Measurements from ENCODE around the gene UBE2QL1.
A peak's percentile ranks its signal among the peaks of the same experiment; 100 is the strongest.

UBE2QL1 gene

DNA sequence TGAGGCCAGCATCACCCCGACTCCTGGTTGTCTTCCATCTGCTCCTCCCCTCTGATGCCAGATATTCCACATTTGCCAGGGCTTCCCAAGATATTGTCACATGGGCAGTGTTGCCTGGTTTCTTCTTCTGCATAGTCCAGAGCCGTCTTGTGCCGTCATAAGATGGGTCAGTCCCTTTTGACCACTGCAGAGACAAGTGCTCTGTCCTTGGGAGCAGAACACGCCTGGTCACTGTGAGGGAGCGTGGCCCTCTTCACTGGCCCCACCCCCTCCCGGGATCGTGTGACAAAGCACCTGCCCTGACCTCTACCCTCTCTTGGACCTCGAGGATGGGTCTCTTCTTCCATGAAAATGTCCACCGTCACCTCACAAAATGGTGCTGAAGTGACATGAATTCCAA, 41.6 kb downstream of the UBE2QL1 start:
- H3K4me3 Mint-ChIP-seq, result no peak overlapping the region
- no peaks in the 10 kb centered on the region for H3K9me3 Mint-ChIP-seq
- H3K36me3 Mint-ChIP-seq (ENCODE audit: low read depth), result no peaks in the 10 kb centered on the region
- H3K4me1 Mint-ChIP-seq (ENCODE audit: low read depth), result peaks cover 4% of the 10 kb centered on the region
- peaks cover 21% of the 10 kb centered on the region for H3K27me3 Mint-ChIP-seq
- H3K27ac Mint-ChIP-seq, result no peak overlapping the region

- Mint-ChIP-seq H3K4me1 (ENCODE audit: low read depth) (no peaks in the 10 kb centered on the region), H3K9me3 (no peaks in the 10 kb centered on the region), H3K4me3 (no peak overlapping the region), H3K36me3 (ENCODE audit: low read depth) (no peaks in the 10 kb centered on the region), H3K27ac (no peak overlapping the region), H3K27me3 (peaks cover 21% of the 10 kb centered on the region)
These were observed 42.0 kb downstream of the UBE2QL1 start for GRCh38 chr5:6490693-6491092.

DNA sequence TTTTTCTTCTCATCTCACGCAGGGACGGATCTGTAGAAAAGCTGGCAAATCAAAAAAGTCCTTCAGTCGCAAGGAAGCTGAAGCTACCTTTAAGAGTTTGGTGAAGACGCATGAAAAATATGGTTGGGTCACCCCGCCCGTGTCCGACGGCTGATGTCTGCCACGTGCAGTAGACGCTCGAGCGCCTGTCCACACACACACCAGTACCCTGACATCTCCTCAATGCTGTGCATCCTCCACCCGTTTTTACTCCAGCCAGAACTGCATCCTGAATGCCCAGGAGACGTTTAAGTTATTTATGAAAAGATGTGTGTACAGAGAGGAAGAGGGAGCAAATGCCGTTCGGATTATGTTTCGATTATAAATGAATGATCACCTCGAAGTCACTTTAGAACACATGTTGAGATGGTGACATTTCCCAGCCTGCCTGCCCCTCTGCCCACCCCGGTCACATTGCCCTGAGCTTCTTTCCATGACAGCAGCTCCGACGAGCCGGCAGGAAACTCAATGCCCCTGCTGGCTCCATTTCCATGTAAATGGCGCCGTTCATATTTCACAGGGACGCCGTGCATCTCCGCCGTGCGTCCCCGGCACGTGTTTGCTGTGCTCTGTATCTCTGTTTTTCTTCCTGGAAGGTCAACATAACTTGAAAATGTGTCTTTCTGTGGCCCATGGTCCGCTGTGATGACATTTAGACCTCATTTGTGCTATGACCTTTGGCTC, 42.7 kb downstream of the UBE2QL1 start:
- Mint-ChIP-seq H3K36me3 (ENCODE audit: low read depth) (no peaks in the 10 kb centered on the region), H3K27ac (no peak overlapping the region), H3K9me3 (no peaks in the 10 kb centered on the region), H3K4me3 (no peak overlapping the region), H3K27me3 (peaks cover 19% of the 10 kb centered on the region), H3K4me1 (ENCODE audit: low read depth) (peaks cover 2% of the 10 kb centered on the region)

DNA sequence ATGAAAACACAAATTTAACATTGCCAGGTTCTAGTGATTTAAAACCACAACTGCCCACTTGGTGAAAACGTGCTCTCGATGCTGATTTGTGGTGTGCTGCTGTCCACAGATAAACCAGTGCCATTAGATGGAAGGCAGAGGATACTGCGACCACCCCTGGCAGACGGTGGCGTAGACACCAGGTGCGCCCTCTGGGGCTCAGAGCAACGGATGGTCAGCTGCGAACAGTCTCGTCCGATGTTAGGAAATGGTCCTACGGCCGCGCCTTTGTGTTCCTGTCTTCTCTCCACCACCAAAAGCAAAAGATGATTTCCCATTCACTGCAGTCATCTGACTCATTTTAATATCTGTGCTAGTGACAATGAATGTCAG, 43.2 kb downstream of the UBE2QL1 start:
- Mint-ChIP-seq H3K36me3 (ENCODE audit: low read depth) (no peaks in the 10 kb centered on the region), H3K9me3 (no peaks in the 10 kb centered on the region), H3K4me3 (no peak overlapping the region), H3K4me1 (ENCODE audit: low read depth) (peaks cover 7% of the 10 kb centered on the region), H3K27me3 (peaks cover 14% of the 10 kb centered on the region), H3K27ac (no peak overlapping the region)

DNA sequence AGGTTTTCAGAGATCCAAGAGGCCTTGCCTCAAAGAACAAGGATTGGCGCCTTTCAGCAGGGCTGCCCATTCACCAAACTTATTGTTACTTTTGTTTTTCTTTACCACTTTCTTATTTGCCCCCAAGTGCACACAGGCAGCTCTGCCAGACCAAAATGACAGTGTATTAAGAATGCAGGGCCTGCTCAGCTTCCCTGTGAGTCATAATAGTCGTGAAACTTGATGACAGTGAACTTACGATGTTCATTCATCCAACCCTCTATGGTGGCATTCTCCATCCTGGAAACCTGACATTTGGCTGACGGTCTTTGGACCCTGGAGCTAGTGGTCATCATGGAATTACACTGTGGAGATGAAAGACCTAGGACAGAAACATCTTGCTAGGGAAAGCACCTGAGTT, 44.3 kb downstream of the UBE2QL1 start:
- peaks cover 15% of the 10 kb centered on the region for H3K4me1 Mint-ChIP-seq (ENCODE audit: low read depth)
- no peaks in the 10 kb centered on the region for H3K9me3 Mint-ChIP-seq
- no peak overlapping the region for H3K4me3 Mint-ChIP-seq
- peaks cover 14% of the 10 kb centered on the region for H3K27me3 Mint-ChIP-seq
- H3K36me3 Mint-ChIP-seq (ENCODE audit: low read depth), result no peaks in the 10 kb centered on the region
- no peak overlapping the region for H3K27ac Mint-ChIP-seq

- Mint-ChIP-seq H3K4me1 (ENCODE audit: low read depth) (peaks cover 15% of the 10 kb centered on the region), H3K36me3 (ENCODE audit: low read depth) (no peaks in the 10 kb centered on the region), H3K4me3 (no peak overlapping the region), H3K9me3 (no peaks in the 10 kb centered on the region), H3K27me3 (peaks cover 14% of the 10 kb centered on the region), H3K27ac (no peak overlapping the region)
These were observed 45.2 kb downstream of the UBE2QL1 start for GRCh38 chr5:6493681-6494454.

GRCh38 chr5:6494939-6495338, 46.3 kb downstream of the UBE2QL1 start:
- no peaks in the 10 kb centered on the region for H3K9me3 Mint-ChIP-seq
- no peaks in the 10 kb centered on the region for H3K36me3 Mint-ChIP-seq (ENCODE audit: low read depth)
- H3K27me3 Mint-ChIP-seq, result peaks cover 14% of the 10 kb centered on the region
- H3K4me1 Mint-ChIP-seq (ENCODE audit: low read depth), result peaks cover 15% of the 10 kb centered on the region
- no peak overlapping the region for H3K4me3 Mint-ChIP-seq
- no peak overlapping the region for H3K27ac Mint-ChIP-seq

GRCh38 chr5:6495433-6496206, 47.0 kb downstream of the UBE2QL1 start:
- Mint-ChIP-seq H3K9me3 (no peaks in the 10 kb centered on the region), H3K27me3 (peaks cover 14% of the 10 kb centered on the region), H3K4me1 (ENCODE audit: low read depth) (peaks cover 15% of the 10 kb centered on the region), H3K27ac (no peak overlapping the region), H3K36me3 (ENCODE audit: low read depth) (no peaks in the 10 kb centered on the region), H3K4me3 (no peak overlapping the region)

GRCh38 chr5:6496207-6496584, 47.5 kb downstream of the UBE2QL1 start:
- Mint-ChIP-seq H3K36me3 (ENCODE audit: low read depth) (no peaks in the 10 kb centered on the region), H3K27ac (peak overlapping the region; percentile 27), H3K4me3 (no peak overlapping the region), H3K4me1 (ENCODE audit: low read depth) (peaks cover 15% of the 10 kb centered on the region), H3K27me3 (peaks cover 14% of the 10 kb centered on the region), H3K9me3 (no peaks in the 10 kb centered on the region)

DNA sequence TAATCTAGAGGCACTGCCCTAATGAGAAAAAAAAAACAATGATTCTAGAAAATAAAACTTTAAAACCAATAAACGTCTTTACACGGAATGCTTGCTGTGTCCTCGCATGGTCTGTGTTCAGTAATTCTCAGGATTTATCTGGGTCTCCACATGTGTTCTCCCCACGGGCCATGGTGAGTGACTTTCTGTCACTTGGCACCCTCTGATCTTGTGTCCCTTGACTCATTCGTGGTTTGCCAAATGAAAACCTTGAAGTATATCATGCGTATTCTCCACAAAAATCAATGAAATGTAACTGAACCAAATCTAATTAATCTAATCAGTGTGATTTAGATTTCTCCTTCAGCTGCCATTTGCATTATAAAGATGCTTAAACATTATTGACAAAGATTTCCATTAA, 48.0 kb downstream of the UBE2QL1 start:
- Mint-ChIP-seq H3K36me3 (ENCODE audit: low read depth) (no peaks in the 10 kb centered on the region), H3K27me3 (peaks cover 17% of the 10 kb centered on the region), H3K27ac (peak overlapping the region; percentile 28), H3K4me3 (no peak overlapping the region), H3K4me1 (ENCODE audit: low read depth) (peaks cover 15% of the 10 kb centered on the region), H3K9me3 (no peaks in the 10 kb centered on the region)

- H3K9me3 Mint-ChIP-seq, result no peaks in the 10 kb centered on the region
- H3K27ac Mint-ChIP-seq, result no peak overlapping the region
- peaks cover 15% of the 10 kb centered on the region for H3K4me1 Mint-ChIP-seq (ENCODE audit: low read depth)
- H3K27me3 Mint-ChIP-seq, result peaks cover 13% of the 10 kb centered on the region
- no peaks in the 10 kb centered on the region for H3K36me3 Mint-ChIP-seq (ENCODE audit: low read depth)
- H3K4me3 Mint-ChIP-seq, result no peak overlapping the region
These were observed 48.6 kb downstream of the UBE2QL1 start for GRCh38 chr5:6497262-6497661.

DNA sequence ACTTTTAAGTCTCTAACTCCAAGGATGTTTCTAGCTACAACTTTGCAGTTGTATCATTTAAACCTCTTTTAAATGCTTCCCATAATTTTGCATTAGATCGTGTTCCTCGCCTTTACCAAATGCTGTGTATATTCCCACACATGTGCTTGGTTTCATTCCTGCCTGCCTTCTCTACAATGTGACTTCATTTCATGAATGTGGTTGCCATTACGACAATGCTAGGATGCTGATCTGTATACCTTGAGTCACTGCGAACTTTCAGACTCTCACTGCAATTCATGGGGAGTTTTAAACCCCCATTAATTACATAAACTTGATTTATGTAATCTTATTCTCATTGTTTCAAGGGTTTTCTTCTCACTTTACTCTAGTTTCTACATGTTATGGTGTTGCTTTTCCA, 50.3 kb downstream of the UBE2QL1 start:
- Mint-ChIP-seq H3K27me3 (peaks cover 8% of the 10 kb centered on the region), H3K36me3 (ENCODE audit: low read depth) (no peaks in the 10 kb centered on the region), H3K9me3 (no peaks in the 10 kb centered on the region), H3K4me3 (no peak overlapping the region), H3K4me1 (ENCODE audit: low read depth) (peaks cover 15% of the 10 kb centered on the region), H3K27ac (no peak overlapping the region)

DNA sequence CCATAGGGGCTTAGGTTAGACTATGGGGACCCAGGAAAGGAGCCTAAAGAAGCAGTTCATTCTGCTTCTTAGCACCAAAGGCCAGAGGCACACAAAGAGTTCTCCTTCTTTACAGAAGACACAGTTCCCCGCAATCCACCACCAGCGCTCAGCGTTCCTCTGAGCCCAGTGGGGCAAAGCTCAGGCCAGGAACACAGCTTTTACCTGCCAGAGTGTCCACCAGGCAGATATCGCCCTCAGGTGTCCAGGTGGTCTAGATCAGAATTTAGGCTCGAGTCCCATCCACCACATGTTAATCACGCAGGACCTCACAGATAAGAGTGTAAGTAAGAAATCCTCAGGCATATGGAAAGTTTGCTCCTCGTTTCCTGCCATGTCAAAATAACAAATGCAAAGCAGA, 53.0 kb downstream of the UBE2QL1 start:
- H3K9me3 Mint-ChIP-seq, result no peaks in the 10 kb centered on the region
- peaks cover 14% of the 10 kb centered on the region for H3K27me3 Mint-ChIP-seq
- no peak overlapping the region for H3K27ac Mint-ChIP-seq
- H3K4me3 Mint-ChIP-seq, result no peak overlapping the region
- H3K4me1 Mint-ChIP-seq (ENCODE audit: low read depth), result peaks cover 9% of the 10 kb centered on the region
- H3K36me3 Mint-ChIP-seq (ENCODE audit: low read depth), result no peaks in the 10 kb centered on the region

DNA sequence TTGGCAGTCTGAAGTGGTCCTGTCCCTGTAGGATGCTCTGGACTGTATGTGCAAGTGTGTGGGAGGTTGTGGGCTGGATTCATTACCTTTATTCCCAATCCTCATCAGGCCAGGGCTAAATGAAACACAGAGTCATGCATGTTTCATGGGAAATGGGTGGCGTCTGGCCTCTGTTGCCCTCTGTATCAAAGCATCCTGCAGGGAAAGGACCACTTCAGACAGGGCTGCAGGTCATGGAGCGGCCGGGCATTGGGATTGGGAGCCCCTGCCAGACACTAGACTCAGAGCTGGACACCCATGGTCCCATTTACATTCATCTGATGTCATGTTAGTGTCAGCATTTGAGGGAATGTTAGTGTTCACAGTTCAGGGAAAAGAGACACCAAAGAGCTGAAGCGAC, 53.8 kb downstream of the UBE2QL1 start:
- Mint-ChIP-seq H3K4me3 (no peak overlapping the region), H3K4me1 (ENCODE audit: low read depth) (peaks cover 2% of the 10 kb centered on the region), H3K9me3 (no peaks in the 10 kb centered on the region), H3K36me3 (ENCODE audit: low read depth) (no peaks in the 10 kb centered on the region), H3K27me3 (peaks cover 14% of the 10 kb centered on the region), H3K27ac (no peak overlapping the region)

GRCh38 chr5:6503342-6503741, 54.7 kb downstream of the UBE2QL1 start:
- Mint-ChIP-seq H3K36me3 (ENCODE audit: low read depth) (no peaks in the 10 kb centered on the region), H3K4me1 (ENCODE audit: low read depth) (no peaks in the 10 kb centered on the region), H3K27me3 (peaks cover 14% of the 10 kb centered on the region), H3K9me3 (no peaks in the 10 kb centered on the region), H3K27ac (no peak overlapping the region), H3K4me3 (no peak overlapping the region)
